Vagina (tissue), 2 donors: ENCODE measurements around the gene UBE2E3.

Experiments
- POLR2A ChIP-seq, 2 donors: fragments of 450-650 bp; IDR thresholded peaks; one replicate each; pipeline ENCODE4 v1.6.1; 2017; ENCODE audit warnings: antibody characterized with exemption in 2 of 2, mild to moderate bottlenecking in 2 of 2, moderate library complexity in 2 of 2
- POLR2AphosphoS5 ChIP-seq, 2 donors: sonication (generic); formaldehyde crosslinking; IDR thresholded peaks; one replicate each; pipeline ENCODE4 v1.9.0; 2017; ENCODE audit warnings: antibody characterized with exemption in 2 of 2, mild to moderate bottlenecking in 2 of 2, low read depth in 1 of 2; ENCODE audit not compliant: insufficient read depth in 1 of 2
- TF ChIP-seq, protein P1 (sequence below), 3 experiments: fragments of 450-650 bp in 2 of 3; fragments of 200-600 bp in 1 of 3; sonication (generic) in 1 of 3; IDR thresholded peaks; one replicate each; pipeline ENCODE4 v1.5.1; 2017 to 2019; ENCODE audit warnings: antibody characterized with exemption in 3 of 3, mild to moderate bottlenecking in 2 of 3, moderate library complexity in 2 of 3

DNA sequence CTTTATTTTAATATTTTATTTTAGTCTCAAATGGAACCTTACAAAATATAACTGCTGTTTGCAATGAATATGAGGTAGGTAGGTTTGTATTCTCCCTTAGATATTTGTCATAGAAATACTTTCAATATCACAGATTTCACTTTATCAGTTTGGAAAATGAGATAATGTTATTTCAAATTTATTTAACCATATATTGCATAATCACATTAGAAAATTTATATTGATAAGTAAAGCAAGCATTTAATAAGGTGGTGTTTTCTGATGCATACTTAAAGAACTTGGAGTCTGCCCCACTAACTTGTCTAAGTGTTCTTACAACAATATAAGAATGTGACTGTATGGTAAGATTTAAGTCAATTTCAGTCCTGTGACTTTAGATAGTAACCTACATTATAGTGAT, 85.1 kb downstream of the UBE2E3 start:
- TF ChIP-seq, protein P1, sequence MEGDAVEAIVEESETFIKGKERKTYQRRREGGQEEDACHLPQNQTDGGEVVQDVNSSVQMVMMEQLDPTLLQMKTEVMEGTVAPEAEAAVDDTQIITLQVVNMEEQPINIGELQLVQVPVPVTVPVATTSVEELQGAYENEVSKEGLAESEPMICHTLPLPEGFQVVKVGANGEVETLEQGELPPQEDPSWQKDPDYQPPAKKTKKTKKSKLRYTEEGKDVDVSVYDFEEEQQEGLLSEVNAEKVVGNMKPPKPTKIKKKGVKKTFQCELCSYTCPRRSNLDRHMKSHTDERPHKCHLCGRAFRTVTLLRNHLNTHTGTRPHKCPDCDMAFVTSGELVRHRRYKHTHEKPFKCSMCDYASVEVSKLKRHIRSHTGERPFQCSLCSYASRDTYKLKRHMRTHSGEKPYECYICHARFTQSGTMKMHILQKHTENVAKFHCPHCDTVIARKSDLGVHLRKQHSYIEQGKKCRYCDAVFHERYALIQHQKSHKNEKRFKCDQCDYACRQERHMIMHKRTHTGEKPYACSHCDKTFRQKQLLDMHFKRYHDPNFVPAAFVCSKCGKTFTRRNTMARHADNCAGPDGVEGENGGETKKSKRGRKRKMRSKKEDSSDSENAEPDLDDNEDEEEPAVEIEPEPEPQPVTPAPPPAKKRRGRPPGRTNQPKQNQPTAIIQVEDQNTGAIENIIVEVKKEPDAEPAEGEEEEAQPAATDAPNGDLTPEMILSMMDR (IDR thresholded peaks at IDR 0.05), result no peak
- TF ChIP-seq POLR2A (IDR thresholded peaks at IDR 0.05) (no peak), POLR2AphosphoS5 (IDR thresholded peaks at IDR 0.05; ENCODE audit: insufficient read depth in 1 of 2, low read depth in 1 of 2) (no peak)
